CD14-positive monocyte (primary cell): Measurements from ENCODE around the gene MED29. TPM values are rescaled to one million over a fixed set of nuclear protein-coding genes. Genes with fewer than 3 reads are reported as not detected.

ENCODE experiments used
- DNase-seq, 3 donors: peaks; one replicate each; pipeline ENCODE4 v3.0.0-alpha.2; 2011 to 2022
- H2AFZ ChIP-seq: 2 replicates; pipeline ENCODE4 v1.6.0; 2012; ENCODE audit warnings: mild to moderate bottlenecking, low read depth, low read length, inconsistent platforms; ENCODE audit not compliant: insufficient read depth, poor library complexity, severe bottlenecking
- H3K27ac ChIP-seq, 2 donors: 1 replicate in 1 of 2; 2 replicates in 1 of 2; pipeline ENCODE4 v1.5.1; 2012 to 2013; ENCODE audit warnings: low read length in 2 of 2, control low read depth in 1 of 2, inconsistent platforms in 1 of 2, low read depth in 1 of 2, mild to moderate bottlenecking in 1 of 2
- H3K27me3 ChIP-seq, 2 donors: one replicate each; pipeline versions ENCODE4 v1.6.0 to v1.6.1; 2011 to 2013; ENCODE audit warnings: low read length in 2 of 2; ENCODE audit not compliant: control insufficient read depth in 2 of 2, insufficient read depth in 2 of 2
- H3K36me3 ChIP-seq, 2 donors: replicated peaks in 1 of 2; 1 replicate in 1 of 2; 2 replicates in 1 of 2; pipeline versions ENCODE4 v1.5.1 to v1.6.1; 2012 to 2013; ENCODE audit warnings: low read length in 2 of 2, control low read depth in 1 of 2, inconsistent platforms in 1 of 2, mild to moderate bottlenecking in 1 of 2; ENCODE audit not compliant: insufficient read depth in 2 of 2, control insufficient read depth in 1 of 2
- H3K4me1 ChIP-seq, 2 donors: 1 replicate in 1 of 2; 2 replicates in 1 of 2; pipeline versions ENCODE4 v1.5.1 to v1.6.1; 2012 to 2013; ENCODE audit warnings: low read length in 2 of 2, control low read depth in 1 of 2, inconsistent platforms in 1 of 2, mild to moderate bottlenecking in 1 of 2, moderate library complexity in 1 of 2; ENCODE audit not compliant: insufficient read depth in 2 of 2, control insufficient read depth in 1 of 2
- H3K4me2 ChIP-seq: replicated peaks from 2 replicates; pipeline ENCODE3; 2012; ENCODE audit warnings: low read length, moderate library complexity, mild to moderate bottlenecking; ENCODE audit not compliant: poor library complexity, severe bottlenecking; ENCODE audit errors: extremely low read depth
- H3K4me3 ChIP-seq, 3 experiments: fragments of 200-600 bp in 1 of 3; sonication (generic) in 1 of 3; replicated peaks in 1 of 3; 1 replicate in 2 of 3; 2 replicates in 1 of 3; pipeline ENCODE4 v1.5.1; 2011 to 2013; ENCODE audit warnings: low read length in 3 of 3, mild to moderate bottlenecking in 3 of 3, control low read depth in 2 of 3, low read depth in 2 of 3, inconsistent platforms in 1 of 3, moderate library complexity in 1 of 3
- H3K79me2 ChIP-seq: 2 replicates; pipeline ENCODE4 v1.6.0; 2012; ENCODE audit warnings: mild to moderate bottlenecking, control low read depth, inconsistent platforms, low read length, moderate library complexity; ENCODE audit not compliant: insufficient read depth
- H3K9ac ChIP-seq: 2 replicates; pipeline ENCODE4 v1.6.0; 2017; ENCODE audit warnings: low read length, mild to moderate bottlenecking; ENCODE audit not compliant: insufficient read depth, poor library complexity, severe bottlenecking
- H3K9me3 ChIP-seq, 2 donors: replicated peaks in 1 of 2; 1 replicate in 1 of 2; 2 replicates in 1 of 2; pipeline versions ENCODE4 v1.5.1 to v1.6.1; 2012 to 2013; ENCODE audit warnings: low read length in 2 of 2, control low read depth in 1 of 2; ENCODE audit not compliant: control insufficient read depth in 1 of 2, insufficient read depth in 1 of 2
- H4K20me1 ChIP-seq: 2 replicates; pipeline ENCODE4 v1.6.0; 2012; ENCODE audit warnings: mild to moderate bottlenecking, low read length, control low read depth, moderate library complexity; ENCODE audit not compliant: insufficient read depth
- H3K27ac Mint-ChIP-seq, 7 donors: one replicate each; pipeline ENCODE4 v1.8.0; 2020; ENCODE audit warnings: mild to moderate bottlenecking in 7 of 7, mixed read lengths in 7 of 7, moderate library complexity in 6 of 7, inconsistent platforms in 2 of 7
- H3K27me3 Mint-ChIP-seq, 3 donors: one replicate each; pipeline ENCODE4 v1.8.0; 2021 to 2022; ENCODE audit warnings: low read depth in 3 of 3, mild to moderate bottlenecking in 3 of 3, mixed read lengths in 3 of 3, moderate library complexity in 3 of 3, inconsistent platforms in 1 of 3
- H3K36me3 Mint-ChIP-seq, 2 donors: one replicate each; pipeline ENCODE4 v1.8.0; 2020; ENCODE audit warnings: mixed read lengths in 2 of 2, inconsistent platforms in 1 of 2, mild to moderate bottlenecking in 1 of 2
- H3K4me1 Mint-ChIP-seq: one replicate; pipeline ENCODE4 v1.8.0; 2020; ENCODE audit warnings: mild to moderate bottlenecking, mixed read lengths
- H3K4me3 Mint-ChIP-seq, 2 donors: one replicate each; pipeline ENCODE4 v1.8.0; 2020; ENCODE audit warnings: mild to moderate bottlenecking in 2 of 2, mixed read lengths in 2 of 2, moderate library complexity in 1 of 2
- H3K9me3 Mint-ChIP-seq, 7 donors: one replicate each; pipeline ENCODE4 v1.8.0; 2020 to 2022; ENCODE audit warnings: mixed read lengths in 7 of 7, mild to moderate bottlenecking in 6 of 7, moderate library complexity in 6 of 7, inconsistent platforms in 2 of 7
- WGBS: methylation state at CpG from one replicate; pipeline ENCODE4 v1.1.5; 2013; ENCODE audit warnings: missing lambda C conversion rate; ENCODE audit not compliant: insufficient coverage; 5-methylcytosine and 5-hydroxymethylcytosine counted together
- intact Hi-C, 2 donors: fragments of 100-400 bp; cut with micrococcal nuclease; formaldehyde crosslinking; loops; one replicate each; pipeline versions ENCODE4 v1.15.0 to v1.15.1; 2023
- polyA plus RNA-seq, 3 donors: library from polyadenylated mRNA; depleted of rRNA in 1 of 3; unstranded in 2 of 3; stranded (reverse) in 1 of 3; fragments of 300-500 nt in 2 of 3; fragments of >200 nt in 1 of 3; fragmentation: Illumina TruSeq in 2 of 3; gene quantifications; 1 replicate in 2 of 3; 2 replicates in 1 of 3; pipeline ENCODE4 v1.2.3, GENCODE V29; 2012 to 2021
- TF ChIP-seq, protein P1 (sequence below): fragments of 200-600 bp; IDR thresholded peaks from one replicate; pipeline ENCODE4 v1.8.0; 2022; ENCODE audit warnings: antibody characterized with exemption, mild to moderate bottlenecking

MED29 gene
- polyA plus RNA-seq, 3 donors = 35.8 to 38.2 (median 37.0) TPM

DNA sequence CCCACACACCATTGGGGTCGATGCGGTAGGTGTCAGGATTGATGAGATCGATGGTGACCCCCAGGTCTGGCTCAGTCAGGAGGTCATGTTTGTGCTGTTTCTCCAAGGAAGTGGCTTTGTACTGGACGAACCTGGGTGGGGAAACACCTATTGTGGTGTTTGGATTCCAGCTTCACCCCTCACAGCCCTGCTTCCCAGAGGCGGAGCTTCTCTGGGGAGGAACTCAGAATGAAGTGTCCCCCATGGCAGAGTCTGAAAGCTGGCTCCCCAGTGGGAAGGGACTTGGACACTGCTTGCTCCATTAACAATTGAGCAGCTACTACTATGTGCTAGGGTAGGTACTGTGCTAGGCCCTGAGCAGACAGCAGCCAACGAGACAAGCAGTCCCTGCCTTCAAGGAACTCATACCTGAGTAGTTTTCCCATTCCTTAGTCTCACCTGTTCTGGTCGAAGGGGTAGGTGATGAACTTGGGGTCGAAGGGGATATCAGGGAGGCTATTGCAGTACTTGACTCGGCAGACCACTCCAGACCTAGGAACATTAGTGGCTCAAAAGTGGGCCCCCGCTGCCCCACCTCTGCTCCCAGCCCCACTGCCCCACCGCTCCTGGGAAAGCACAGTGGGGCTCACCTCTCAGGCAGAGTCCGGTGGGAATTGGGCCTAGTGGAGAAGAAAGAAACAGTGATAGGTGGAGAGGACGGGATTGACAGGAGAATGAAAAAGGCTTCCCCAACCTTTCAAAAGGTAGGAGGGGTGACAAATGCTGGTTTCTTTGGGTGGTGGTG, 1.4 kb upstream of the MED29 start:
- Mint-ChIP-seq H3K27me3 (peaks cover 0 to 3% (median 0%) of the 10 kb centered on the region in 3 donors), H3K27ac (peak overlapping the region; percentile 97 to 99 (median 98)), H3K4me1 (peaks cover 21% of the 10 kb centered on the region), H3K36me3 (peaks cover 48 to 68% of the 10 kb centered on the region in 2 donors), H3K4me3 (peak overlapping the region; percentile 89 to 96), H3K9me3 (no peaks in the 10 kb centered on the region)
- Histone ChIP-seq H3K79me2 (peaks cover 44% of the 10 kb centered on the region), H3K36me3 (peaks cover 47 to 62% of the 10 kb centered on the region in 2 donors), H3K4me3 (peak overlapping the region in 1 of 3 experiments; percentile 97), H3K9ac (no peak overlapping the region), H3K4me1 (peaks cover 21 to 22% of the 10 kb centered on the region in 2 donors), H3K27me3 (no peaks in the 10 kb centered on the region), H3K27ac (peak overlapping the region in 1 of 2 donors; percentile 91), H3K4me2 (peak overlapping the region; percentile 89), H4K20me1 (peaks cover 6% of the 10 kb centered on the region), H2AFZ (no peak overlapping the region), H3K9me3 (no peaks in the 10 kb centered on the region)
- DNase-seq = no peak
- intact Hi-C loops = loop anchor here (5.0 to 10.0 kb wide), 3 partner anchors 48 to 145 kb away; partner anchors contain the start of genes EID2B (in 2 of the 2) and SAMD4B (in 1 of the 2)
- TF ChIP-seq, protein P1, sequence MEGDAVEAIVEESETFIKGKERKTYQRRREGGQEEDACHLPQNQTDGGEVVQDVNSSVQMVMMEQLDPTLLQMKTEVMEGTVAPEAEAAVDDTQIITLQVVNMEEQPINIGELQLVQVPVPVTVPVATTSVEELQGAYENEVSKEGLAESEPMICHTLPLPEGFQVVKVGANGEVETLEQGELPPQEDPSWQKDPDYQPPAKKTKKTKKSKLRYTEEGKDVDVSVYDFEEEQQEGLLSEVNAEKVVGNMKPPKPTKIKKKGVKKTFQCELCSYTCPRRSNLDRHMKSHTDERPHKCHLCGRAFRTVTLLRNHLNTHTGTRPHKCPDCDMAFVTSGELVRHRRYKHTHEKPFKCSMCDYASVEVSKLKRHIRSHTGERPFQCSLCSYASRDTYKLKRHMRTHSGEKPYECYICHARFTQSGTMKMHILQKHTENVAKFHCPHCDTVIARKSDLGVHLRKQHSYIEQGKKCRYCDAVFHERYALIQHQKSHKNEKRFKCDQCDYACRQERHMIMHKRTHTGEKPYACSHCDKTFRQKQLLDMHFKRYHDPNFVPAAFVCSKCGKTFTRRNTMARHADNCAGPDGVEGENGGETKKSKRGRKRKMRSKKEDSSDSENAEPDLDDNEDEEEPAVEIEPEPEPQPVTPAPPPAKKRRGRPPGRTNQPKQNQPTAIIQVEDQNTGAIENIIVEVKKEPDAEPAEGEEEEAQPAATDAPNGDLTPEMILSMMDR = no peak
- no CpG with 5 or more reads among the region's 13 CpGs for WGBS

DNA sequence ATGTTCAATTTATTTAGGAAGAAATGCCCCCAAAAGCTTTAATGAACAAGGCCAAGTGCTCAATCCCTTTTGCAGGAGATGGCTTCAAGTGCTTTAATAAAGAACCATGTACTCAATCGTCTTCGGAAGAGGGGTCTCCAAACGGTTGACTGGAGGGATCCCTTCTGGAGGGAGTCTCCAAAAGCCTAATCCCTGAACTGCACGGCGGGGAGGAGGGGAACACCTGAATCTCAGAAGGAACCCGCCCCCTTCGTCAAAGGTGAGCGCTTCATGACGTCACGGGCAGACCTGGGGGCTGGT, 777 bp upstream of the MED29 start:
- Histone ChIP-seq H4K20me1 (peaks cover 4% of the 10 kb centered on the region), H3K4me1 (peaks cover 21 to 22% of the 10 kb centered on the region in 2 donors), H3K9me3 (no peaks in the 10 kb centered on the region), H3K27ac (peak overlapping the region; percentile 85 to 91), H3K36me3 (peaks cover 46 to 62% of the 10 kb centered on the region in 2 donors), H3K79me2 (peaks cover 48% of the 10 kb centered on the region), H3K9ac (peak overlapping the region; percentile 93), H3K27me3 (no peaks in the 10 kb centered on the region), H3K4me2 (peak overlapping the region; percentile 89), H3K4me3 (peak overlapping the region; percentile 77 to 97 (median 79)), H2AFZ (peak overlapping the region; percentile 64)
- WGBS = 0% methylated on average over 10 of the region's 10 CpGs
- peaks cover 0 to 3% (median 0%) of the 10 kb centered on the region in 3 donors for H3K27me3 Mint-ChIP-seq
- H3K27ac Mint-ChIP-seq = peak overlapping the region; percentile 97 to 99 (median 98)
- TF ChIP-seq, protein P1 = no peak
- H3K4me3 Mint-ChIP-seq = peak overlapping the region; percentile 89 to 96
- peak in 2 of 3 donors; percentile 17 to 58 for DNase-seq
- no peaks in the 10 kb centered on the region for H3K9me3 Mint-ChIP-seq
- H3K4me1 Mint-ChIP-seq = peaks cover 21% of the 10 kb centered on the region
- H3K36me3 Mint-ChIP-seq = peaks cover 48 to 68% of the 10 kb centered on the region in 2 donors
- intact Hi-C loops = loop anchor here (5.0 to 10.0 kb wide), 3 partner anchors 48 to 144 kb away; partner anchors contain the start of genes EID2B (in 2 of the 2) and SAMD4B (in 1 of the 2)
